ENCODE results near the gene YY1.

YY1 gene

DNA sequence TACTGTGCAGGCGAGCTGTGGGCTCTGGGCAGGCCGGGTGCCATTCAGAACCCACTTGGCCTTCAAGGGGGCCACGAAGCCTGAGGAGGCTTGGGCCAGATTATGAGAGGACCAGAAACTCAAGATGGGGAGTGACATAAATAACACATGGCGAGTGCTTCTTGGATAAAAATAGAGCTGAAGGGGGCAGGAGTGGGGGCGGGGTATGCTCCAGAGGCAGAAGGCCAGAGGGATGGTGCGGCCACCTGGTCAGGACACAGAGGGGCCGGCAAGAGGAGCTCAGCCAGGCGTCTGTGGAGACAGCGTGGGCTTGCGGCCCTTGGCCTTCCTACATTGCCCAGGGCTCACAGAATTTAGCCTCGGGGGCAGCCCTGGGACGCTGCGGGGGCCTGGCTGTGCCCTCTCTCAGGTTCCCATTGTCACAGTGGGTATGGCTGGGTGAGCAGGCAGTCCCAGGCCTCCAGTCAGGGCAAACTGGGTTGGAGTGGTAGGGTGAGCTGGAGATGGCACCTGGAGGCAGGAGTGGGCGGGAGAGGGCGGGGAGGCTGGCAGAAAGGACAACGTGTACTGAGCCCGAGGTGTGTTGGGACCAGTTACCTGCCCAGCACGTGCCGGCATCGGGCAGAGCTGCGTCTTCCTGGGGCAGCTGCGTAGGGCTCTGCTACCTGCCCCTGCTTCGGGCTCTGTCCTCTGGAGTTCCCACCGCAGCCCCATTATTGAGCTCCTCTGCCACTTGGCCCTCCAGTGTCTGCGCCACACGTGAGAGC lies 74.7 kb downstream of the YY1 start:
- DNase-seq (ENCODE audit: low read depth in 3 of 3), result no peak

DNA sequence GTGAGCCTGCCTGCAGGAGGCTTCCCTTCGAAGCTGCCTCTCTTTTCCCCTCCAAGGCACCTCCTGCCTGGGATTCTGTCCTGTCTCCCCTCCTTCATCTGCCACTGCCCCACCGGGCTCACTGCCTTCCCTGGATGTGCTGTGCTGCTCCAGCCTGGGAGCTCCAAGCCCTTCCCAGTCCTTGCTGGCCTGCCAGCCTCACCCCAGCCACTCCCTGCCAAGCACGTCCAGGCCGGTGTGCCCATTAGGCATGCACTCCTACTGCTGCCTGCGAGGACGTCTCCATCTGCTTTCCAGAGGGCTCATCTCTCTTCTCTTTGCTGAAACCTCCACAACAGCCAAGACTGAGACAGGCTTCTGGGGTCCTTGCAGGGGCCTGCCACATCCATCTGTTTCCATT lies 75.8 kb downstream of the YY1 start:
- no peak for DNase-seq (ENCODE audit: low read depth in 3 of 3)

DNA sequence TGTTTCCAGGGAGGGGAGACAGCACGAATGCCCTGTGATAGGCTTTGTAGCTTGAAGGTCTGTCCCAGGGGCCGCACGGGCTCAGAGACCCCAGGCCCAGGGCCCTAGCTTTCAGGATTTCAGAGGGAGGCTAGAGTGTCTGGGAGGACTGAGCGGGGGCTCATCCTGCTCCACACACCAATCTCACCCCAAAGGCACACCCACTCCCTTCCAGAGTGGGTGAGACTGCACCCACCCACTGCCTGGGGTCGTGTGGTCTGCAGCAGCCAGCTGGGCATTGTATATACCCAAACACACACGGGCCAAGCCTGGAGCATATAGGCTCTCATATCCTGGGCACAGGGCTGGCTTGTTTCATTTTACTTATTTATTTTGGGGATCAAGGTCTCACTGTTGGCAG lies 78.4 kb downstream of the YY1 start:
- DNase-seq (ENCODE audit: low read depth in 3 of 3), result no peak

DNA sequence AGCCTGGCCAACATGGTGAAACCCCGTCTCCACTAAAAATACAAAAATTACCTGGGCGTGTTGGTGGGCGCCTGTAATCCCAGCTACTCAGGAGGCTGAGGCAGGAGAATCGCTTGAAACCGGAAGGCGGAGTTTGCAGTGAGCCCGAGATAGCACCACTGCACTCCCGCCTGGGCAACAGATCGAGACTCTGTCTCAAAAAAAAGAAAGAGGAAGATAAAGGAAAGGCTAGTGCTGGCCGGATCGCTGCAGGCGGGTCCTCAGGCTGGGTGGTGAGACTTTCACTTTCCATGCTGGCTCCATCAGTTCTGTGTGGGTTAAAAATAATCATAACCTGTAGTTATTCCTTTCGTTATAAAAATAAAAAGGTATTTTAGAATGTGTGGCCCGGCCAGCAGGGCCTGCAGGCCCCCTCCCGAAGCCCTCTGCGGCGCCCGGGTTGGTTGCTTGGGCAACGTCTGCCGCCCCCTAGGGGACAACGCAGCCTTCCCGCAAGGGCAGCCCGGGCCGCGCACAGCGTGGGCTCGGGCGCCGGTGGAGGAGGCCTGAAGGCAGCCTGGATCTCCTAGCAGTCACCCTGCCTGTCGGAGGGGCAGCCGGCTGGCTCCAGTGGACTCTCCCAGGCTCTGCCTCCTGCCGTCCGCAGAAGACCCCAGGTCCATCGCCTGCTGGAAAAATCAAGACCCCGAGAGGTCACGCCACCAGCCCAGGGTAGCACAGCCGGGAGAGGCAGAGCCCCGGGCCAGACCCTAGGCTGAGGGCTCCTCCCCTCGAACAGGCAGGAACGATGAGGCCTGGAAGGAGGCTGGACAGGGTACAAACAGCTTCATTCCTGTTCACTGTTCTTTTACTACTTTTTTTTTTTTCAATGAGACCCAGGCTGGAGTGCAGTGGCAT lies 79.2 kb downstream of the YY1 start:
- DNase-seq (ENCODE audit: low read depth in 3 of 3), result peak in 2 of 3 experiments; percentile 27 to 69

DNA sequence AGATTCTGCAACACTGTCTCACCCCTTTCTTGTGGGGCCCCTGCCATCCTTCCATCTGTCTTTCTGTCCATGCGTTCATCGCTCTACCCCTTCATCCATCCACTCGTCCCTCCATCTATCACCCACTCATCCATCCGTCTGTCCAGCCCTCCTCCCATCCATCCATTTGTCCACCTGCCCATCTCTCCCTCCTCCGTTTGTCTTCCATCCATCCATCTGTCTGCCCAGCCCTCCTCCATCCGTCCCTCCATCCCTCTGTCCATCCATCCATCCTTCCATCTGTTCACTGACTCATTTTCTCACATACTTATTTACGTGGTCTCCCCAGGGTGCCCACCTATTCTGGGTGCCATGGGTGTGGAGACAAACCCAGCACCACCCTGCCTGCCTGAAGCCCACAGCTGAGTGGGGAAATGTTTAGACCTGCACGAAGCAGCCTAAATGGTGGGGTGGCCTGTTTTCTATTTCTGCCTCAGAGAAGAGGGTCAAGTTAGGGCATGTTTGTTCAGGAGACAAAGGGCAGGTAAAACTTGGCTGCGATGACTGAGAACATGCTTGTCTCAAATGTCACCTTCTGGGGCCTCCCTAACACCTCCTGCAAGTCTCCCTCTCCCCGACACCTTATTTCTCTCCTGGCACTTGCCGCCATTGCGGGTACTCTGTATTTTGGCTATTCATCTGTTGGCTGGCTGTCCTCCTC lies 81.4 kb downstream of the YY1 start:
- DNase-seq (ENCODE audit: low read depth in 3 of 3), result no peak

DNA sequence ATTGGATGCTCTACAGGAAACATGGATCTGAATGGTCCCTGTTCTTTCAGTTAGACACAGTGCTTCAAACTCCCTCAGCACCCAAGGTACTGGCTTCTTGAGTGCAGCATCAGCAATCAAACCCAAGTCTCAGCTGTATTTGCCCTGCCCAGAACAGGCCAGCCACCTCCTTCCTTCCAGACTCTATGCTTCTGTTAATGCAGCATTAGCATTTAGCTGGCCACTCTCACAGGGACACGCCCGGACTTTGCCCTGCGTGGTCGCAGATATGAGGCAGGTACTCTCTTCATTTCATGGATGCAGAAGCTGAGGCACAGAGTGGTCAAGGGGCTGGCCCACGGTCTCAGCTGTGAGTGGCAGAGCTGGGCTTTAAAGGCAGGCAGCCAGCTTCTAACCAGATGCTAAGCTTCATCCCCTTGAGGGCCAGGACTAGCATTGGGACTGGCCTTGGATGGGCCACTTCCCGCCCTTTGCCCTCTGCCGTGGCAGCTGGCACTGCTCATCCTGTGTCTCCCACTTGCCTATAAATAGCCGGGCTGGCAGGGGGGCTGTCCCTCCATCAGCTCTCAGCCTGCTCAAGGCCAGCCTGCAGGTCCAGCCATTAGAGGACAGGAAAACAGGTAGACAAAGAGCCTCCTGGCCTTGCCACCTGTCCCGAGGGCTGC lies 82.7 kb downstream of the YY1 start:
- no peak for DNase-seq (ENCODE audit: low read depth in 3 of 3)

DNA sequence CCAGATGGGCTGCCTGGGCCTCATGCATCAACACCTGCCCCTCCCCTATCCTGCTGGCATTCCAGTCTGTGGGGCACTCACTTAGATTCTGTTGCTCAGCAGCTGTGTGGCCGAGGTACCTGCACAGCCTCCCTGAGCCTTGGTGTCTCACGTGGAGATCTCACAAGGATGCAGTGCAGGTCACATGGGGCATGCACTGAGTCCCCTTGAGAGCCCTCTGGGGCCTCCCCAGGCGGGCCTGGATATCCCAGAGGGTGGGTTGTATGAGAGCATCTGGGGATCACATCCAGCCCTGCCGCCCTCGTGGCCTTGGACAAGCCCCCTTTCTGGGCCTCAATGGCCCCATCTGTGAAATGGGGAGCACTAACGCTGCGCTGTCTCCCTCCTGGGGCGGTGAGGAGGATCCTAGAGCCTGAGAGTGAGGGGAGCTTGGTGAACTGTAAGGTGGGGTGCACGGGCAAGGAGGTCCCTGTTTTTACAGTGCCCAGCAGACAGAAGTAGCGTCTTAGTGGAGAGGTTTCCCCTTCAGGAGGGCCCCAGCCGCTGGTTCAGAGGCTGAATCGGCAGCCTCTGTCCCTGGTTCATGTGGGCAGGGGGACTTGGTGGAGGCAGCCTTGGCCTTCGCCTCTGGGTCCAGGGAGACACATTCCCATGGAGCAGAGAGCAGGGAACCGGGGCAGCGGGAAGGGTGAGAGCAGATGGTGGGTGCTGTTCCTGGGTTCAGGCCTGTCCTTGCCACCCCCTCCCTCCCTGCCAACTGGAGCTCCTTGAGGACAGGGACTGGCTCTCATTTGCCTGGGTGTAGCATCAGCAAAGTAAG lies 83.4 kb downstream of the YY1 start:
- DNase-seq (ENCODE audit: low read depth in 3 of 3), result no peak

DNA sequence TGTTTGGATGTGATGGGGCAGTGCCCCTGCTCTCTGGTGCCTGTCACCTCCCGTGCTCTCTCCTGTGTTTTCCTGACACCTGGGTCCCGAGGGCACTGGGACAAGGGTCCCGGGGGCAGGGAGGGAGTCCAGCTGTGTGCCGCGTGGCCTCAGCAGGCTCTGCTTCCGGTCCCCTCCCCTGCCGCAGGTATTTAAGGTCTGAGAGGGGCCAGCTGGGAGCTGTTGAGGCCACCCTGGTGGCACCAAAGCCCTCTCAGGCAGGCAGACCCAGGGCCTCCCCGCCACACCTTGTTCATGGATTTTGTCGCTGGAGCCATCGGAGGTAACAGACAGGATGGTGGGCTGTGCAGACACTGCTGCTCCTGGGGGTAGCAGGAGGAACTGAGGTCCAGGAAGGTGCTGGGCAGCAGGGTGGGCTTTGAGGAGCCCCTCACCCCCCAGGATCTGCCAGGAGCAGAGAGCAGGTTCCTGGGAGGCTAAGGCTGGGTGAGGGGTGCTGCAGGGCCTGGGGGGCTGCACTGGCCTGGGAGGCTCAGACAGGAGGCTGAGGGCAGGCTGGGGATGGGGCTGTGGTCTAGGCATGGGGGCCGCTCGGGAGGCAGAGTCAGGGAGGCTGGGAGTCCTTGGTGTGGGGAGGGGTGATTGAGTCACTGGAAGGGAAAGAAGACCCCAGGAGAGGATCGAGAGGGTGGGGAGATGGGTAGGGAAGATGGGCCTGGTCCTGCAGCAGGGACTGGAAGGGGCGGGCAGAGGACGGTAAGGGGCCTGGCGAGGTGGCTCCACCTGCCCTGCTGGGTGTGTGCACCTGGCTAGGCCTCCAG lies 84.4 kb downstream of the YY1 start, which contains the start of gene SLC25A47:
SLC25A47 (plus strand) TSS at position 219 of the 821 bp plus-strand sequence; CDS start at position 295, 76 bp downstream.
- DNase-seq (ENCODE audit: low read depth in 3 of 3), result no peak

DNA sequence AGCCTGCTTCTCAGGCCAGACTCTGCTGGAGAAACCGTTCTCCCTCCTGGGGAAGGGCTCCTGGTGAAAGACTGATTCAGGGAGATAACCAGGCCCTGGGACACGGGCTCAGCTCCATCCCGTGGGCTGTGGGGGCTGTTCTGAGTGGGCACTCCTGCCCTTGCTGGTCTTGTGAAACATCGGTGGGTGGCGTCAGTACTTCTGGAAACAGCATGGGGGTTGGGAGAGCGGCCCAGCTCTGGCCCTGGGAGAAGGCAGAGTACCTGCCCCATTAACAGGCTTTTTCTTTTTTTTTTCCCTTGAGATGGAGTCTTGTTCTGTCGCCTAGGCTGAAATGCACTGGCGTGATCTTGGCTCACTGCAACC lies 85.0 kb downstream of the YY1 start:
- no peak for DNase-seq (ENCODE audit: low read depth in 3 of 3)

DNA sequence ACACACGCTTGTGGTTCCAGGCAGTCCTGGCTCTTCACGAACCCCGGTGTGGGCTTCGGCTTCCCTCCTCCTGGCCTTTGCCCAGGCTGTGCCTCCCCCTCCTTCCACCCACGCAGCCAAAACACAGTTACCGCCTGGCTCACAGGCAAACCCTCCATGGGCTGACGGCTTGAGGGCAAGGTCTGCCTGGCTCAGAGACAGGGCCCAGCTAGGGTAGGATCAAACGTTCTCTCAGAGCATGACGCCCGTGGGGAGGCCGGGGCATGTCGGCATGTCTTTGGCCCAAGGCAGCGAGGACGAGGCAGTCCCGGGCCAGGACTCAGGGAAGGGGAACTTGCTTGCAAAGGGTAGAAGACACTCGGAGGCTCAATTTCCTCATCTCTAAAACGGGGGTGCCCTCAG lies 86.3 kb downstream of the YY1 start:
- DNase-seq (ENCODE audit: low read depth in 3 of 3), result no peak

DNA sequence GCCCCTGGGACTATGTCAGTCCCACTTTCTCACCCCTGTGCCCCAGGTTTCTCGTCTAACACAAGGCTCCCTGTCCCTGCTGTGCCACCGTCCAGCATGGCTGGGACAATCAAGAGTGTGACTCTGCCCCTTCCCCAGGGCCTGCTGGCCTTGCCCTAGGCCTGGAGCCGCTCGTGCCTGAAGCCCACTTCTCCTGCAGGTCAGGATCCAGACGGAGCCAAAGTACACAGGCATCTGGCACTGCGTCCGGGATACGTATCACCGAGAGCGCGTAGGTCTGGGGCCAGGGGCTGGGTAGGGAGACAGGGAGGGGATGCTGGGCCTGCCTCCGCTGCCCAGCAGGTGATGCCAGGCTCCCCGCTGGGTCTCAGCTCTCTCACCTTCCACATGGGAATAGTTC lies 87.0 kb downstream of the YY1 start:
- DNase-seq (ENCODE audit: low read depth in 3 of 3), result no peak

DNA sequence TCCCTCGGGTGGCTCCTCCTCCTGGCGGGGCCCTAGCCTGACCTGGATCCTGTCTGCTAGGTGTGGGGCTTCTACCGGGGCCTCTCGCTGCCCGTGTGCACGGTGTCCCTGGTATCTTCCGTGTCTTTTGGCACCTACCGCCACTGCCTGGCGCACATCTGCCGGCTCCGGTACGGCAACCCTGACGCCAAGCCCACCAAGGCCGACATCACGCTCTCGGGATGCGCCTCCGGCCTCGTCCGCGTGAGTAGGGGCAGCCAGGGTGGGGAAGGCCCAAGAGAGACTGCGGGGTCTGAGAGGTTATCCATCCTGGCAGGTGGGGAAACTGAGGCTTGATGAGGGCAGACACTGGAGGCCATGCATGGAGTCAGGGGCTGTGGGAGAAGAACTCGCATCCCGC lies 88.2 kb downstream of the YY1 start:
- no peak for DNase-seq (ENCODE audit: low read depth in 3 of 3)

DNA sequence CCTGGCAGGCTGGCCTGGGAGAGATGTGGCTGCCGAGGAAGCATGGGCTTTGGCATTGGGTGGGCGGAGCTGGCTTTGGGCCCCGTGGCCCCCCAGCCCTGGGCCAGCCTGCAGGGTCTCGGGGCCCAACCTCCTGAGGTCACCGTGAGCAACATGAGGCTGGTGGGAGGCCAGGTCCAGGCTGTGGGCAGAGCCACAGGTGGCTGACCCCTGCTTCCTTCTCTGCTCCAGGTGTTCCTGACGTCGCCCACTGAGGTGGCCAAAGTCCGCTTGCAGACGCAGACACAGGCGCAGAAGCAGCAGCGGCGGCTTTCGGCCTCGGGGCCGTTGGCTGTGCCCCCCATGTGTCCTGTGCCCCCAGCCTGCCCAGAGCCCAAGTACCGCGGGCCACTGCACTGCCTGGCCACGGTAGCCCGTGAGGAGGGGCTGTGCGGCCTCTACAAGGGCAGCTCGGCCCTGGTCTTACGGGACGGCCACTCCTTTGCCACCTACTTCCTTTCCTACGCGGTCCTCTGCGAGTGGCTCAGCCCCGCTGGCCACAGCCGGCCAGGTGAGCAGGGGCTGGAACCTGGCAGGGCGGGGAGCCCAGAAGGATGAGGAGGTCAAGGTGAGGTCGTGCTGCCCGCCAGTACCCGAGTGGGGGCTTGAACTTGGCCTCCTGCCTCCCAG lies 89.7 kb downstream of the YY1 start:
- DNase-seq (ENCODE audit: low read depth in 3 of 3), result no peak

DNA sequence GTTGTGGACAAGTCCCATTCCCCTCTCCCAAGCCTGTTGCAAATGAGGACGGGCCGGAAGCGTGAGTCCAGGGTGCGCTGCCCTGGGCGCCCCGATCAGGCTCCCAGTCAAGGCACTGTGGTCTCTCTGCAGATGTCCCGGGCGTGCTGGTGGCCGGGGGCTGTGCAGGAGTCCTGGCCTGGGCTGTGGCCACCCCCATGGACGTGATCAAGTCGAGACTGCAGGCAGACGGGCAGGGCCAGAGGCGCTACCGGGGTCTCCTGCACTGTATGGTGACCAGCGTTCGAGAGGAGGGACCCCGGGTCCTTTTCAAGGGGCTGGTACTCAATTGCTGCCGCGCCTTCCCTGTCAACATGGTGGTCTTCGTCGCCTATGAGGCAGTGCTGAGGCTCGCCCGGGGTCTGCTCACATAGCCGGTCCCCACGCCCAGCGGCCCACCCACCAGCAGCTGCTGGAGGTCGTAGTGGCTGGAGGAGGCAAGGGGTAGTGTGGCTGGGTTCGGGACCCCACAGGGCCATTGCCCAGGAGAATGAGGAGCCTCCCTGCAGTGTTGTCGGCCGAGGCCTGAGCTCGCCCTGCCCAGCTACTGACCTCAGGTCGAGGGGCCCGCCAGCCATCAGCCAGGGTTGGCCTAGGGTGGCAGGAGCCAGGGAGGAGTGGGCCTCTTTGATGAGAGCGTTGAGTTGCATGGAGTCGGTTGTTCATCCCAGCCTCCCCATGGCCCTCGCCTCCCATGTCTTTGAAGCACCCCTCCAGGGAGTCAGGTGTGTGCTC lies 90.5 kb downstream of the YY1 start:
- DNase-seq (ENCODE audit: low read depth in 3 of 3), result no peak

DNA sequence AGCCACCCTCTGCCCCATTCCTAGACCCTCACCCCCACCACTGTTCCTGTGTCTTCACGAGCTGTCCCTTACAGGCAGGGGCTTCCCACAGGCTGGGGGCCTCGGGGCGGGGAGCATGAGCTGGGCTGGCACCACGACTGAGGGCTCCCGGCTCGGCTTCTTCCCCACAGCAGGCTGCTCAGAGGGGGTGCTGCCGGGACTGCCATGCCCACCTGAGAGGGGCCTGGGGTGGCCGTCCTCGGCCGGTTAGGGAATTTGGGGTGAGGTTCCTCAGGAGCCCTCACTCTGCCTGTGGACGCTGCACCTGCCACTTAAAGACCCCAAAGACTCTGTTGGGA lies 91.0 kb downstream of the YY1 start:
- DNase-seq (ENCODE audit: low read depth in 3 of 3), result no peak

DNA sequence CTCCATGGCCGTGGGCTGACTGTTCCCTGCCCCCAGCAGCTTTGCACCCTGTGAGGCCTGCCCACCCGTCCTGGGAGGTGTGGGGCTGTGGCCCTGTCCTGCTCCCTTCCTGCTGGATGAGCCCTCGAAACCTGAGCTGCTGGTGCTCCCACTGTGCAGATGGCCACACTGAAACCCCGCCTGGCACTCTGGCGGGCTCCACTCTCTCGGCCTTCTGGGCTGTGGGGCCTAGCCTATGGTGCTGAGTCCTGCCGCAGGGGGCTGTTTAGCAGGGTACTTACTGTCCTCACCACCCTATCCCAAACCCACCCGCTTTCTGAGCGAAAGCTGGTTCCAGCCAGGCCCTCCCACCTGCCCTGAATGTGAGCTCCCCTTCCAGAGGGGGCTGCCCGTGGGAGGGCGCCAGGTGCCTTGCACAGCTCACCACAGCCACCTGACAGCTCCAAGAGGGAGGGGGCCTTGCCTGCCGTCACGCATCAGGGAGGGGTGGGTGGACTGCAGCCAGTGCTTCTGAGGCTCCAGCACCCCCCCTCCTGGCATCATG lies 91.5 kb downstream of the YY1 start:
- no peak for DNase-seq (ENCODE audit: low read depth in 3 of 3)

DNA sequence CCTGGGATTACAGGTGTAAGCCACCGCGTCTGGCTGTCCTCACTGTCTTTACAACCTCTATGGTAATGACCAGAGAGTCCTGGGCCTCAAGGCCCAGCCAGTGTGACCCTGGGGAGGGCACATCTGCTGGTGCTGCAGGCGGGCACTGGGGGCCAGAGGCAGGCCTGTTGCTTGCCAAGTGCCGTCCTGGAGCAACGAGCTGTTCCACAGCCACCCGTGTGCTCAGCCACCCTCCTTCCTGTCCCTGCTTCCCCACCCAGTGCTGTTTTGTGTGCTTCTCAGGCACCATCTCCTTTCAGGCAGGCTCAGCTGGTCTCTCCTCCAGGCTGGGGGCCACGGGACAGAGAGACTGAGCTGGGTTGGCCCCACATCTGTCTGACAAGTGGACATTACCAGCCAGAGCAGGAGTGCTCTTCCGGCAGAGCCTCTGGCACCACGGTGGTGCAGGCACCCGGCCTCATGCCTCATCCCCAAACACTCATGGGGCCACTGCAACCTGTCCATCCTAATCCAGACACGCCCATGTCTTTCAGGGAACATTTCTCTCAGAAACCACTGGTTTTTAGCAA lies 93.2 kb downstream of the YY1 start:
- DNase-seq (ENCODE audit: low read depth in 3 of 3), result no peak
